ENCODE results near the gene TBXA2R. TPM values are rescaled to one million over a fixed set of nuclear protein-coding genes. Genes with fewer than 3 reads are reported as not detected.

The TBXA2R gene
- total and polyA plus RNA-seq, 2 experiments from 2014 or later: 0.42 to 0.73 TPM

GRCh38 chr19:3606174-3606689, 443 bp downstream of the TBXA2R start (continued):
- no peak for TF ChIP-seq ZNF331 (CRISPR knock-in tag; IDR thresholded peaks at IDR 0.05; ENCODE audit: low read depth)
- TF ChIP-seq REST (IDR thresholded peaks at IDR 0.05; ENCODE audit: unreplicated experiment): no peak
- no peak for TF ChIP-seq CTCF (conservative IDR thresholded peaks at IDR 0.05; ENCODE audit: low read depth in 2 of 2)
- TF ChIP-seq ZNF114 (CRISPR knock-in tag; IDR thresholded peaks at IDR 0.05): no peak
- no peak for TF ChIP-seq EZH2 (IDR thresholded peaks at IDR 0.05; ENCODE audit: low read depth, unreplicated experiment)
- no peak for TF ChIP-seq ETS1 (IDR thresholded peaks at IDR 0.05)
- TF ChIP-seq EZH2phosphoT487 (IDR thresholded peaks at IDR 0.05; ENCODE audit: unreplicated experiment): no peak
- TF ChIP-seq POLR2AphosphoS5 (IDR thresholded peaks at IDR 0.05; ENCODE audit: low read depth): no peak
- TF ChIP-seq NANOG (IDR thresholded peaks at IDR 0.05; ENCODE audit: borderline replicate concordance): no peak

GRCh38 chr19:3605770-3606169, 905 bp downstream of the TBXA2R start:
- Histone ChIP-seq H3K9me2 (ENCODE audit: insufficient read depth) (no peaks in the 10 kb centered on the region), H3F3A (replicated peaks; ENCODE audit: low read depth) (peaks cover 4% of the 10 kb centered on the region; the same call in 1 of the 2 replicates), H3K36me3 (ENCODE audit: insufficient read depth) (no peaks in the 10 kb centered on the region), H3K27ac (ENCODE audit: low read depth) (no peak overlapping the region), H3K79me2 (replicated peaks; ENCODE audit: insufficient read depth) (no peaks in the 10 kb centered on the region), H2AFZ (no peak overlapping the region), H3K27me3 (ENCODE audit: insufficient read depth) (peaks cover 11% of the 10 kb centered on the region), H3K4me3 (peak overlapping the region; percentile 64), H3K4me2 (peak overlapping the region; percentile 95), H3K4me1 (ENCODE audit: insufficient read depth) (peaks cover 10% of the 10 kb centered on the region), H4K20me1 (replicated peaks; ENCODE audit: insufficient read depth) (no peaks in the 10 kb centered on the region)
- Mint-ChIP-seq H3K4me3 (no peak overlapping the region), H3K27me3 (ENCODE audit: insufficient read depth, low read depth, poor library complexity) (peaks cover 10% of the 10 kb centered on the region), H3K4me1 (peaks cover 11% of the 10 kb centered on the region), H3K27ac (no peak overlapping the region), H3K36me3 (ENCODE audit: low read depth) (peaks cover 8% of the 10 kb centered on the region; the same call in 2 of the 3 replicates), H3K9me3 (no peaks in the 10 kb centered on the region)
- DNase-seq (ENCODE audit: low spot score): no peak
- ATAC-seq: no peak
- no peak for TF ChIP-seq CREB1 (CRISPR knock-in tag; IDR thresholded peaks at IDR 0.05; ENCODE audit: low read depth)
- TF ChIP-seq ZNF462 (CRISPR knock-in tag; IDR thresholded peaks at IDR 0.05): no peak
- TF ChIP-seq JUNB (IDR thresholded peaks at IDR 0.05; ENCODE audit: unreplicated experiment): no peak

Measured in GM23338 (cell line).